Neural crest cell (in vitro differentiated cells): ENCODE measurements around the gene RBM4. TPM values are rescaled to one million over a fixed set of nuclear protein-coding genes. Genes with fewer than 3 reads are reported as not detected.
A peak's percentile ranks its signal among the peaks of the same experiment; 100 is the strongest.

ENCODE experiments used
- DNase-seq: peaks from one replicate; pipeline ENCODE4 v3.0.0; 2021; ENCODE audit warnings: low read depth, mixed read lengths, low spot score
- H3K27ac Mint-ChIP-seq: one replicate; pipeline ENCODE4 v1.8.0; 2021; ENCODE audit warnings: mild to moderate bottlenecking, mixed read lengths; ENCODE audit not compliant: unreplicated experiment
- H3K27me3 Mint-ChIP-seq: 2 replicates; pipeline ENCODE4 v1.8.0; 2021; ENCODE audit warnings: low read depth, mild to moderate bottlenecking, mixed read lengths
- H3K36me3 Mint-ChIP-seq: 2 replicates; pipeline ENCODE4 v1.8.0; 2021; ENCODE audit warnings: low read depth, mild to moderate bottlenecking, mixed read lengths
- H3K4me1 Mint-ChIP-seq: 2 replicates; pipeline ENCODE4 v1.8.0; 2021; ENCODE audit warnings: mixed read lengths
- H3K4me3 Mint-ChIP-seq: one replicate; pipeline ENCODE4 v1.8.0; 2021; ENCODE audit warnings: mild to moderate bottlenecking, mixed read lengths
- H3K9me3 Mint-ChIP-seq: 2 replicates; pipeline ENCODE4 v1.8.0; 2021; ENCODE audit warnings: mixed read lengths
- total RNA-seq: library from RNA; stranded (reverse); gene quantifications from 2 replicates; pipeline ENCODE4 v1.2.1, GENCODE V29; 2021
- TF ChIP-seq, protein P1 (sequence below): fragments of 200-600 bp; sonication (generic); conservative IDR thresholded peaks from 2 replicates; pipeline ENCODE4 v1.5.0; 2021; ENCODE audit warnings: antibody characterized with exemption, mild to moderate bottlenecking

Gene RBM4
- total RNA-seq, 1 donor from 2014 or later, result 268 TPM

GRCh38 chr11:66643745-66644437 lies 5.4 kb downstream of the RBM4 start:
- peaks cover 5% of the 10 kb centered on the region for H3K27me3 Mint-ChIP-seq
- peaks cover 63% of the 10 kb centered on the region for H3K36me3 Mint-ChIP-seq
- DNase-seq, result no peak
- no peak overlapping the region for H3K27ac Mint-ChIP-seq
- H3K4me1 Mint-ChIP-seq, result peaks cover 82% of the 10 kb centered on the region
- H3K4me3 Mint-ChIP-seq, result peak overlapping the region; percentile 99
- no peaks in the 10 kb centered on the region for H3K9me3 Mint-ChIP-seq
- TF ChIP-seq, protein P1, sequence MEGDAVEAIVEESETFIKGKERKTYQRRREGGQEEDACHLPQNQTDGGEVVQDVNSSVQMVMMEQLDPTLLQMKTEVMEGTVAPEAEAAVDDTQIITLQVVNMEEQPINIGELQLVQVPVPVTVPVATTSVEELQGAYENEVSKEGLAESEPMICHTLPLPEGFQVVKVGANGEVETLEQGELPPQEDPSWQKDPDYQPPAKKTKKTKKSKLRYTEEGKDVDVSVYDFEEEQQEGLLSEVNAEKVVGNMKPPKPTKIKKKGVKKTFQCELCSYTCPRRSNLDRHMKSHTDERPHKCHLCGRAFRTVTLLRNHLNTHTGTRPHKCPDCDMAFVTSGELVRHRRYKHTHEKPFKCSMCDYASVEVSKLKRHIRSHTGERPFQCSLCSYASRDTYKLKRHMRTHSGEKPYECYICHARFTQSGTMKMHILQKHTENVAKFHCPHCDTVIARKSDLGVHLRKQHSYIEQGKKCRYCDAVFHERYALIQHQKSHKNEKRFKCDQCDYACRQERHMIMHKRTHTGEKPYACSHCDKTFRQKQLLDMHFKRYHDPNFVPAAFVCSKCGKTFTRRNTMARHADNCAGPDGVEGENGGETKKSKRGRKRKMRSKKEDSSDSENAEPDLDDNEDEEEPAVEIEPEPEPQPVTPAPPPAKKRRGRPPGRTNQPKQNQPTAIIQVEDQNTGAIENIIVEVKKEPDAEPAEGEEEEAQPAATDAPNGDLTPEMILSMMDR, result no peak

GRCh38 chr11:66646828-66647227 lies 8.3 kb downstream of the RBM4 start:
- no peak for DNase-seq
- H3K27me3 Mint-ChIP-seq, result no peaks in the 10 kb centered on the region
- peak overlapping the region; percentile 18 for H3K4me3 Mint-ChIP-seq
- H3K4me1 Mint-ChIP-seq, result peaks cover 56% of the 10 kb centered on the region
- no peaks in the 10 kb centered on the region for H3K9me3 Mint-ChIP-seq
- H3K36me3 Mint-ChIP-seq, result peaks cover 64% of the 10 kb centered on the region
- H3K27ac Mint-ChIP-seq, result no peak overlapping the region
- TF ChIP-seq, protein P1, result no peak

DNA sequence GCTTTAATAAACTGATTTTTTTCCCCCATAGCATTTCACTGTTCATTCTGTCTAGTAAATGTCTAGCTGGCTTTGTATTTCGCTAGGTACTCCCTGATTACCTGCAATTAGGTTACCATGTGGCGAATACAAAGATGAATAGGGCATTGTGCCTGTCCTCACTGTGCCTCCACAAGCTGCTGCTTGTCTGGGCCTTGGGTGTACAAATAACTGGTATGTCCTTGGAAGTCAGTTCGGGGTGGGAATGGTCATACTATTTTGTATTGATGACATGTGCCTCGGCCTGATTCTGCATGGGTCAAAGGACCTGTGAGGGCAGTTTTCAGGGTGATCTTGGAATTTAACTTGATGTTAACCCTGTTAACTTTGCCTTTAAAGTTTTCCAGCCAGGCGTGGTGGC lies 11.4 kb downstream of the RBM4 start:
- TF ChIP-seq, protein P1, result no peak
- Mint-ChIP-seq H3K36me3 (peaks cover 53% of the 10 kb centered on the region), H3K27me3 (no peaks in the 10 kb centered on the region)

GRCh38 chr11:66651016-66651415 lies 12.5 kb downstream of the RBM4 start:
- H3K9me3 Mint-ChIP-seq, result no peaks in the 10 kb centered on the region
- H3K36me3 Mint-ChIP-seq, result peaks cover 47% of the 10 kb centered on the region
- peaks cover 3% of the 10 kb centered on the region for H3K27me3 Mint-ChIP-seq

More for the DNA sequence above, 11.4 kb downstream of the RBM4 start:
- no peak for DNase-seq
- H3K4me3 Mint-ChIP-seq, result peak overlapping the region; percentile 12
- peak overlapping the region; percentile 27 for H3K27ac Mint-ChIP-seq
- peaks cover 27% of the 10 kb centered on the region for H3K4me1 Mint-ChIP-seq
- H3K9me3 Mint-ChIP-seq, result no peaks in the 10 kb centered on the region

GRCh38 chr11:66652651-66653050 lies 14.1 kb downstream of the RBM4 start:
- Mint-ChIP-seq H3K9me3 (no peaks in the 10 kb centered on the region), H3K27me3 (peaks cover 3% of the 10 kb centered on the region), H3K27ac (no peak overlapping the region), H3K36me3 (peaks cover 33% of the 10 kb centered on the region), H3K4me3 (no peak overlapping the region), H3K4me1 (peaks cover 4% of the 10 kb centered on the region)
- no peak for DNase-seq
- TF ChIP-seq, protein P1, result no peak

More at GRCh38 chr11:66651016-66651415, 12.5 kb downstream of the RBM4 start:
- TF ChIP-seq, protein P1, result no peak
- H3K4me3 Mint-ChIP-seq, result no peak overlapping the region
- H3K27ac Mint-ChIP-seq, result no peak overlapping the region
- DNase-seq, result no peak
- H3K4me1 Mint-ChIP-seq, result peaks cover 16% of the 10 kb centered on the region
